Anterior cingulate cortex (tissue), 58 donors: Measurements from ENCODE around the gene ACLY.

Experiments used
- DNase-seq, 58 donors: peaks; one replicate each; lab custom pipeline; 2025; lab: John Stamatoyannopoulos, UW

ACLY gene

GRCh38 chr17:41914358-41914766 lies 4.4 kb downstream of the ACLY start:
- DNase-seq: no peak

DNA sequence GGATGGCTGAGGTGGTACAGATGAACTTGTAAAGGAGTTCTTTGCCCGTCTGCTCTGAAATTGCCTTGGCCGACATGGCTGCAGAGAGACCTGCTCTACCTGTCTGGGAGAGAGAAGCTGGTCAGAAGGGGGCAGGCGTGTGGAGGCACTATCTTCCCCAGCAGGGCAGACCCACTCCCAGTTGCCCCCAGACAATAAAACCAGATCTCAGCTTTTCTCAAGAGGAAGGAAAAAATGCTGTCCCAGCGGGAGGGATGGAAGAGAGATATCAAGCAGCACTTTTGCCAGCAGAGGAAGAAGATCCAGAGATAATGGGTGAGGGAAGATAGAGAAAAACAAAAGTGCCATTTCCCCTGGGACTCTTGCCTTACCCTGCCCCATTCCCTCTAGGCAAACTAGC lies 5.0 kb downstream of the ACLY start:
- DNase-seq: no peak

DNA sequence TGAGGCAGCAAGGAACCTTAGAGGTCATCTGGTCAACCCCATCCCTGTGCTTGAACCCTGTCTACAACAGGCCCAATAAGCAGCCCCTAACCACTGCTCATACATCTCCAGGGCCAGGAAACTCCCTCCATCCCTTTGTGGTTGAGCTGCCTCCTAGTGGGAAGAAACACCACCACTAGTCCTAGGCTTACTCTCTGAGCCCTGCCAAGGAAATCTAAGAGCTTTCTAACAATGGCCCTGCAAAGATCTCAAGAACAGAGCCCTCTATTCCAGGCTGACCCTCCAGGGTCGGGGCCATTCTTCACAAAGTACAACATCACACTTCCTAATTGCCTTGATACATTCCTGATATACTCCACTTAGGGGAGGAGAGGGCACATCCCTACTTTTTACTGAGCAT lies 5.8 kb downstream of the ACLY start:
- no peak for DNase-seq

- DNase-seq: peak in 1 of 58 donors; percentile 3
Observed at GRCh38 chr17:41910701-41911391, 7.9 kb downstream of the ACLY start.

GRCh38 chr17:41909088-41909487 lies 9.7 kb downstream of the ACLY start:
- DNase-seq: no peak

- DNase-seq: no peak
Observed at GRCh38 chr17:41907633-41908539, 10.9 kb downstream of the ACLY start.

DNA sequence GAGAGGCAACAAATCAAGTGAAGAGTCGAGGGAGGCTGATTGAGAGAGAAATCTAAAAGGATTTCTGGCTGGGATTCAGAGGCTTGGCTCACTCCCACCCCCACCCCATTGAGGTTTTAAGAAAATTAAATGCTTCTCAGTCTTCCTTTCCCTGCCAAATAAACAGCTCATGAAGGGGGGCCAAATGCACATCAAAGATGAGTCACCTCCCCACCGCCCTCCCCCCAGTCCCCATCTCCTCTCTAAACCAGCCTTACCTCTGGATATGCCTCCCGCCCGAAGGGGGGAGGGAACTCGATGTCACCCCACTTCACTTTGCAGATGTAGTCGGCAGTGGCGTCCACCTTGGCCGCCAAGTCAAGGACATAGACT lies 11.6 kb downstream of the ACLY start:
- DNase-seq: peak in 3 of 58 donors; percentile 4 to 18 (median 9)

- DNase-seq: peak in 3 of 58 donors; percentile 2 to 5 (median 2)
Observed at GRCh38 chr17:41906465-41907184, 12.1 kb downstream of the ACLY start.

GRCh38 chr17:41905172-41905571 lies 13.6 kb downstream of the ACLY start:
- DNase-seq: no peak

GRCh38 chr17:41904242-41904841 lies 14.4 kb downstream of the ACLY start:
- no peak for DNase-seq

DNA sequence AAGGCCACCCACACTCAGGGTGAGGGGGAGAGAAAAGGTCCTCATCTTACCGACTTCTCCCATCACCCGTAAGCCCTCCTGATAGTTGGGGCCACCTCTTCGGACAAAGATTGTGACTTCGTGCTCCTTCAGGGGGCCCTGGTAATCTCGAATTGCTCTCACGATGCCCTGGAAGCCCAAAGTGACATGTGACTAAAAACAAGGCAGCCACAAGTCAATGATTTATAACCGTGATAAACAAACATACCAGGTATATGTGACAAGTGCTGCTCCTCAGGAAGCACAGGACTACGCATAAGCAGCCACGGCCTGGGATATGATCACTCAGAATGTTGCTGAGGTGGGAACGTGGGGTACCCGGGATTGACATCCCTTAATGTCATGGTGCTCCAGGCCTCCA lies 17.1 kb downstream of the ACLY start:
- no peak for DNase-seq

DNA sequence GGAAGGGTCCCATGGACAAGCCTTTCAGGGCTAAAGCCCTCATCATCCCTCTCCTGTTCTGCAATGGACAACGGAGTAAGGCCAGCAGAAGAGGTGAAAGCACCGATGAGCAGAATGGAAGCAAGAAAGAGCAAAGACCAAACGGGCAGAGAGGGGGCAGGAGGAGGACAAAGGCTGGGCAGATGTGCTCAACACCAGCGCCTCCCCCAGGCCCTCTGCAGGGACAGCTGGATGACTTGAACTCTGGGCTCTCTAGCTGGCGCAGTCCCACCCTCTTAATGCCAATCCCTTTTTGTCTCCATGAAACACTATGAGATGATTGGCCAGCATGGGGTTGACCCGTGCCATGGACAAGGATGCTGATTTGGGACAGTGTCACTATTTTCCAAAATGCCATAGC lies 22.0 kb downstream of the ACLY start:
- DNase-seq: no peak

- peak in 1 of 58 donors; percentile 30 for DNase-seq
Observed at GRCh38 chr17:41895617-41896016, 23.1 kb downstream of the ACLY start.

GRCh38 chr17:41894791-41895331 lies 23.9 kb downstream of the ACLY start:
- DNase-seq: no peak

DNA sequence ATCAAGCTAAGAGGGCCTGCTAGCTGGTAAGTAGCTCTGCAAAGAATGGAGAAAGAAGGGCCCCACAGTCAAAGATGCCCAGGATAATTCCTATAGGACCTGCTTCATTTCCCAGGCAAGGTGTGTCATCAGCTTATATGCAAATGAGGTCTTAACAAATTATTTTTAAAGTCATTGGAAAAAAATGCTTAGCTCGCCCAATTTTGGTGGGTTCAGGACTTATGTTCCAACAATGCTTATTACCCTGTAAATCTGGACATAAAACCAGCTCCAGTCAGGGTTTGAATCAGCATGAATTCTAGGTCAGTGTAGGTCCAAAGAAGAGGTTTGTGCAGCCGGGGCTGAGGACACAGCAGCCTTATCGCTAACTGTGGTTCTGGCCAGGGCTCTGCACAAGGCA lies 25.4 kb downstream of the ACLY start:
- no peak for DNase-seq

DNA sequence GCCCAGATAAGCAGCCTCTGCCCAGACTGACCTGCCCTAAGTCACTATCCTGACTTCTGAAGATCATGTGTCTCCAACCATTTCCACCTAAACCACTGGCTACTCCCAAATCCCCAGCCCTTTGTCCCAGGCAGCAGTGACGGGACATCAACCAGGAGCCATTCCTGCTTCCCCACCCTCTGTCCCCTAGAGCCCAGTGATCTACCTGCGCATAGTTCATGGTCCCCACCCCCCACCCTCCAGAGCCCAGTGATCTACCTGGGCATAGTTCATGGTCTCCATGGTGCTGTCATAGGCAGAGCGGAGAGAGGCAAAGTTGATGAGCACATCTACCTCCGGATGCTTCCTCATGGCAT lies 26.8 kb downstream of the ACLY start:
- no peak for DNase-seq

- DNase-seq: no peak
Observed at GRCh38 chr17:41891135-41892020, 27.4 kb downstream of the ACLY start.

DNA sequence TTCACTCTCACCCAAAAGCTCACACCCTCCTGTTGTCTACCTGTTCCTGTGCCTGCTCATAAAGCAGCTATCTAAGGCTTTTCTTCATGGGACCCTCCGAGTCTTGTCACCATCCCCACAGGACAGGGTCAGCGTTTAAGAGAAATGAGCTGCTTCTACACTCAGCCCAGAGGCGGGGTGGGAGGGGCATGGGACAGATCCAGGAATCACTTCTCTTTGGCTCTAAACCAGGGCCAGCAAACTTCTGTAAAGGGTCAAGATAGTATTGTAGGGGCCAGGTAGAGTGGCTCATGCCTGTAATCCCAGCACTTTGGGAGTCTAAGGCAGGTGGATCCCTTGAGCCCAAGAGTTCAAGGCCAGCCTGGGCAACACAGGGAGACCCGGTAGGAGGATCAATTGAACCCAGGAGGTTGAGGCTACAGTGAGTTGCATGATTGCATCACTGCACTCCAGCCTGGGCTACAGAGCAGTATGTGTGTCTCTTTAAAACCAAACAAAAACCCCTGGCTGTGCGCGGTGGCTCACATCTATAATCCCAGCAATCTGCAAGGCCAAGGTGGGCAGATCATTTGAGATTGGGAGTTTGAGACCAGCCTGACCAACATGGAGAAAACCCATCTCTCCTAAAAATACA lies 30.3 kb downstream of the ACLY start:
- no peak for DNase-seq

GRCh38 chr17:41885733-41886132 lies 33.0 kb downstream of the ACLY start:
- peak in 2 of 58 donors; percentile 1 to 5 for DNase-seq
